ENCODE results near the gene RGS6.

RGS6 gene

GRCh38 chr14:72443256-72443655, 511.0 kb downstream of the RGS6 start:
- H3K9me3 Mint-ChIP-seq: no peaks in the 10 kb centered on the region
- H3K27me3 Mint-ChIP-seq: no peaks in the 10 kb centered on the region
- no peaks in the 10 kb centered on the region for H3K36me3 Mint-ChIP-seq
- no peak overlapping the region for H3K4me3 Mint-ChIP-seq
- no peak for ATAC-seq
- peak overlapping the region; percentile 78 for H3K27ac Mint-ChIP-seq
- H3K4me1 Mint-ChIP-seq: peaks cover 41% of the 10 kb centered on the region

DNA sequence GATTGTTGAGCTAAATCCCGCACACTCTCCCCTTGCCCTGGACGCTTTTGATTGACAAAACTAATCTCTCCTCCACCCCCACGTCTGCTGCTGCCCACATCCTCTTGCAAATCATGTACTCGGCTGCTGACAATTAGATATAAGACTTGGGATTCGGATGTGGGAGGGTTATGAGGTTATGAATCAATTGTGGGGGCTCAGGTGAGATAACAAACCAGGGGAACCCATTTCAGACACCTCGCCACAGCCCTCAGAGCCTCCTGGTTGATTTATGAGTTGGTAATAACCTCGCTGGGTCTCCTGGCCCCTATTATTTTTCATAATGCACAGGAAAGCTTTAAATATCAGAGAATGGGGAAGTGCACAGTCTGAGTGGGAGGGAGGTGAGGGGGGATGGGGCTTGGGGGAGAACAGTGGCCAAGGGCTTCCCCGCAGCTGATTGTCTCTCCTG, 511.8 kb downstream of the RGS6 start:
- H3K4me1 Mint-ChIP-seq: peaks cover 36% of the 10 kb centered on the region
- H3K27ac Mint-ChIP-seq: peak overlapping the region; percentile 78
- no peaks in the 10 kb centered on the region for H3K9me3 Mint-ChIP-seq
- no peaks in the 10 kb centered on the region for H3K36me3 Mint-ChIP-seq
- H3K4me3 Mint-ChIP-seq: peak overlapping the region; percentile 55
- peak; percentile 77 for ATAC-seq
- no peaks in the 10 kb centered on the region for H3K27me3 Mint-ChIP-seq

- Mint-ChIP-seq H3K36me3 (no peaks in the 10 kb centered on the region), H3K27ac (peak overlapping the region; percentile 78), H3K4me3 (no peak overlapping the region), H3K9me3 (no peaks in the 10 kb centered on the region), H3K27me3 (no peaks in the 10 kb centered on the region), H3K4me1 (peaks cover 29% of the 10 kb centered on the region)
- ATAC-seq: no peak
These were observed 512.5 kb downstream of the RGS6 start for GRCh38 chr14:72444701-72445100.

GRCh38 chr14:72448212-72448611, 516.0 kb downstream of the RGS6 start:
- peaks cover 38% of the 10 kb centered on the region for H3K4me1 Mint-ChIP-seq
- no peak for ATAC-seq
- no peaks in the 10 kb centered on the region for H3K36me3 Mint-ChIP-seq
- no peak overlapping the region for H3K4me3 Mint-ChIP-seq
- no peaks in the 10 kb centered on the region for H3K9me3 Mint-ChIP-seq
- H3K27me3 Mint-ChIP-seq: no peaks in the 10 kb centered on the region
- no peak overlapping the region for H3K27ac Mint-ChIP-seq

- no peaks in the 10 kb centered on the region for H3K27me3 Mint-ChIP-seq
- no peak for ATAC-seq
- no peak overlapping the region for H3K4me3 Mint-ChIP-seq
- no peaks in the 10 kb centered on the region for H3K9me3 Mint-ChIP-seq
- H3K36me3 Mint-ChIP-seq: no peaks in the 10 kb centered on the region
- H3K27ac Mint-ChIP-seq: peak overlapping the region; percentile 49
- peaks cover 21% of the 10 kb centered on the region for H3K4me1 Mint-ChIP-seq
These were observed 518.3 kb downstream of the RGS6 start for GRCh38 chr14:72450473-72451044.

DNA sequence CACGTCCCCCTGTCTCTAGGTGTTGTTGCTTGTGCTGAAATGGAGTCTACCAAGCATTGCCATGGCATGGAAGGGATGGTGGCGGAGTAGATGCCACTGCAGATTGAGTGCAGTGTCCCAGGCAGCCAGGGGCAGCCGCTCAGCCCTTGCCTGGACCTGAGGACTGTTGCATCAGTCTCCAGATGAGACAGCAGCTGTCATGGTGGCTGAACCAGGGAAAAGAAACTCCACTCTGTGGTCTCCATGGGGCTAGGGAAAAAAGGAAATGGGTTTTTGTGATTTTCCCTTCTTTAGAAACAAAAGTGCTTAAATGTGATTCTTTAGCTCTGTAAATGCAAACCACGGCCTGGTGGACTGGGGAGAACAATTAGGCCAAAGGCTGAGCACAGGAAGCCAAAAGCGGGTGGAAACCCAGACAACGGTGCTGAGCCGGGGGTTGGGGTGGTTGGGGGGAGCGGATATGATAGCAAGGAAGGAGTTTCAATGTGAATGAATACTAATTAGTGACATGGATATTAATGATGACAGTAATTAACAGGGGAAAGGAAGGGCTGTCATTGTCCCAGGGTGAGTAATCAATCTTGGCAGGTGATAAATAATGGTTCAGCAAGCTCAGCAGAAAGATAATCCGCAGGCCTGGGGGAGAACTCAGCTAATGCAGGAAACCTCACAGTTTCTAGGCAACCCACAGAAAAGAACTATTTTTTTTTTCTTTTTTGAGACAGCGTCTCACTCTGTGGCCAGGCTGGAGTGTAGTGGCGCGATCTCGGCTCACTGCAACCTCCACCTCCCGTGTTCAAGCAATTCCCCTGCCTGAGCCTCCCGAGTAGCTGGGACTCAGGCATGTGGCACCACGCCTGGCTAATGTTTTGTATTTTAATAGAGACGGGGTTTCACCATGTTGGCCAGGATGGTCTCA, 519.1 kb downstream of the RGS6 start:
- H3K36me3 Mint-ChIP-seq: no peaks in the 10 kb centered on the region
- H3K27me3 Mint-ChIP-seq: no peaks in the 10 kb centered on the region
- H3K4me1 Mint-ChIP-seq: peaks cover 21% of the 10 kb centered on the region
- H3K4me3 Mint-ChIP-seq: no peak overlapping the region
- ATAC-seq: peak; percentile 71
- H3K9me3 Mint-ChIP-seq: no peaks in the 10 kb centered on the region
- H3K27ac Mint-ChIP-seq: peak overlapping the region; percentile 49

DNA sequence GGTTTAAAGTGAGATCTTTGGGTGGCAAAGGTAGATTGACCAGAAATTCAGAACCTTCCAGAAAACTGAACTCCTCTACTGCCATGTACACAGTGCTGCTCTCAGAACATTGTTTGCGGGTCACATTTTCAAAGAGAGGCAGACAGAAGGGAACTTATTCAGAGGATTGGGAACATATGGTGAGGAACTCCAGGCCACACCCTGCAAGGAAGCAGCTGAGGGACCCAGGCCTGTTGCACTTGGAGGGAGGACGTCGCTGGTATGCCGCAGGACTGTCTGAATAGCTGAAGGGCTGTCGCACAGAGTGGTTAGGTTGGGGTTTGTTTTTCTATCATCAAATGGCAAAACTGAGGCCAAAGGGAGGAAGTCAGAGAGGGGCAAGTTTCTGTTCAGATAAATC, 520.5 kb downstream of the RGS6 start:
- H3K4me1 Mint-ChIP-seq: peaks cover 21% of the 10 kb centered on the region
- H3K4me3 Mint-ChIP-seq: no peak overlapping the region
- no peaks in the 10 kb centered on the region for H3K27me3 Mint-ChIP-seq
- H3K27ac Mint-ChIP-seq: no peak overlapping the region
- H3K36me3 Mint-ChIP-seq: no peaks in the 10 kb centered on the region
- no peak for ATAC-seq
- no peaks in the 10 kb centered on the region for H3K9me3 Mint-ChIP-seq

GRCh38 chr14:72454388-72455160, 522.3 kb downstream of the RGS6 start:
- H3K4me1 Mint-ChIP-seq: peaks cover 21% of the 10 kb centered on the region
- no peaks in the 10 kb centered on the region for H3K9me3 Mint-ChIP-seq
- no peak overlapping the region for H3K27ac Mint-ChIP-seq
- no peak for ATAC-seq
- H3K4me3 Mint-ChIP-seq: no peak overlapping the region
- no peaks in the 10 kb centered on the region for H3K36me3 Mint-ChIP-seq
- no peaks in the 10 kb centered on the region for H3K27me3 Mint-ChIP-seq

DNA sequence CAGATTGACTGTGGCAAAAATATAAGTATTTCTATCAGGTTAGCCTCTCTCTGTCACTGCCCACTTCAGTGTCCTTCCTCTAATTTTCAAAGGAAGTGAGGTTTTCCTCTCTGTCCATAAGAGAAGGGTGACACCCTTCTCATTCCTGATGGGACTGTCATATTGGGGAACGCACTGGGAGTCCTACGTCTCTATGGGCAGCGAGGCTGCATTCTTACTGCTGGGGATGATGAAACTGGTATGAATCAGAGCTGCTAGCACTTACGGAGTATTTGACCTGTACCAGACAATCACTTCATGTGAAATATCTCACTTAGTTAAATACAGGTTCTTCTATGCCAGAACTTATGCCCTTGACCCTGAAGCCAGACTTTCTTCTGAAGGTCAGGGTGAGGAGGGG, 525.4 kb downstream of the RGS6 start:
- Mint-ChIP-seq H3K9me3 (no peaks in the 10 kb centered on the region), H3K27me3 (no peaks in the 10 kb centered on the region), H3K36me3 (no peaks in the 10 kb centered on the region), H3K4me3 (no peak overlapping the region), H3K4me1 (no peaks in the 10 kb centered on the region), H3K27ac (no peak overlapping the region)
- ATAC-seq: no peak

DNA sequence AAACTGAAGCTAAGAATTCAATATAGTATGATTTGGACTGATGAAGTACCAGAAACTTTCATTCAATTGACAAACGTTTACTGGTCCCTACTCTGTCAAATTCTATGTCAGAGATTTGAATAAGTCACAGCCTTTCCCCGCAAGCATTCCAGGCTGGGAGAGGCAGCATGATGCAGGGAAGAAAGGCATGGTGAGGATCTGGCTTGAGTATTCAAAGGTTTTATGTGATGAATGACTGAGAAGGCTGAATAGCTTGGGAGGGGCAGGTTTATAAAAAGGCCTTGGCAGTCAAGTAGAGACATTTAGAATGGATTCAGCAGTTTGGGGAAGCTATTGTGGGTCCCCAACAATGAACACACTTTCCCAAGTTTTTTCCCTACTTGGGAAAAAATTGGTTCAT, 529.8 kb downstream of the RGS6 start:
- no peak overlapping the region for H3K27ac Mint-ChIP-seq
- H3K4me1 Mint-ChIP-seq: no peaks in the 10 kb centered on the region
- peaks cover 17% of the 10 kb centered on the region for H3K9me3 Mint-ChIP-seq
- H3K36me3 Mint-ChIP-seq: no peaks in the 10 kb centered on the region
- H3K27me3 Mint-ChIP-seq: peaks cover 6% of the 10 kb centered on the region
- no peak overlapping the region for H3K4me3 Mint-ChIP-seq
- ATAC-seq: no peak

- Mint-ChIP-seq H3K27me3 (peaks cover 6% of the 10 kb centered on the region), H3K4me3 (no peak overlapping the region), H3K27ac (no peak overlapping the region), H3K4me1 (no peaks in the 10 kb centered on the region), H3K9me3 (peaks cover 17% of the 10 kb centered on the region), H3K36me3 (no peaks in the 10 kb centered on the region)
- ATAC-seq: no peak
These were observed 531.1 kb downstream of the RGS6 start for GRCh38 chr14:72463291-72463866.

DNA sequence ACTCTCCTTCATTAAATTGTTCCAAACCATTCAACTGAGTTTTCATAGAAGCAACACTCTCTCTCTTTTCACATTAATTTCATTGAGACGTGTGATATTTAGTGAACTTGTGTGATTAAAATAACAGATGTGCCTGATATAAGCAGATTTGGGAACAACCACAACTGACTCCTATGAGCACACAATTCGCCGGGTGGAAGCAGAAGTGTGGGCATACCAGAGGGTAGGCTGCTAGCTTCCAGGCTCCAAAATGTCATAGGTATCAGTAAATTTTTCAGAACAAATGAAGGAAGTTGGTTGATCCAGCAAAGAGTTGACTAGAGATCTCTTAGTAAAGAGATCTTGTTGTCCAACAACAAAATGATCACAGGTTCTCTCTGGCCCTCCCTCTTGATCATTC, 532.0 kb downstream of the RGS6 start:
- H3K27ac Mint-ChIP-seq: no peak overlapping the region
- no peak for ATAC-seq
- H3K9me3 Mint-ChIP-seq: peaks cover 17% of the 10 kb centered on the region
- peaks cover 6% of the 10 kb centered on the region for H3K27me3 Mint-ChIP-seq
- no peaks in the 10 kb centered on the region for H3K4me1 Mint-ChIP-seq
- no peak overlapping the region for H3K4me3 Mint-ChIP-seq
- no peaks in the 10 kb centered on the region for H3K36me3 Mint-ChIP-seq

GRCh38 chr14:72466325-72466724, 534.1 kb downstream of the RGS6 start:
- Mint-ChIP-seq H3K4me3 (no peak overlapping the region), H3K27me3 (peaks cover 6% of the 10 kb centered on the region), H3K9me3 (peaks cover 17% of the 10 kb centered on the region), H3K27ac (no peak overlapping the region), H3K36me3 (no peaks in the 10 kb centered on the region), H3K4me1 (no peaks in the 10 kb centered on the region)
- ATAC-seq: no peak

DNA sequence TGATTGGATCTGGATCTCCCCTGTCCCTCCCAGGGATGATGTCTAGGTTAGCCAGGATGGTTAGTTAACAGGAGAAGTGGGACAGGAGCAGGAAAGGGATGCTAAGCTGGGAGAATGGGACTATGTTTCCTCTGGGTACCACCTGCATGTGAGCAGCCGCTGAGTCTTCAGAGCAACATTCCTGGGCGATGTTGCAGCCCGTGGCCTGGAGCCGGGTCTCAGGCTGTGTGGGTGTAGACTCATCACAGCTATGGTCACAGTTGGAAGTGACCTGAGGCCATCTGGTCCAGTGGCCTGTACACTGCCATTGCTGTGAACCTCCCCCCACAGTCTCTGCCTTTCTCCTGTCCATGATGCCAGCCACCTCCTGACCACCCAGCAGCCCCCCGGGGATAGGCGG, 539.1 kb downstream of the RGS6 start:
- ATAC-seq: no peak
- Mint-ChIP-seq H3K27me3 (no peaks in the 10 kb centered on the region), H3K4me1 (peaks cover 4% of the 10 kb centered on the region), H3K4me3 (no peak overlapping the region), H3K9me3 (peaks cover 3% of the 10 kb centered on the region), H3K36me3 (no peaks in the 10 kb centered on the region), H3K27ac (no peak overlapping the region)

GRCh38 chr14:72472845-72473244, 540.6 kb downstream of the RGS6 start:
- ATAC-seq: no peak
- H3K4me1 Mint-ChIP-seq: peaks cover 19% of the 10 kb centered on the region
- H3K27me3 Mint-ChIP-seq: no peaks in the 10 kb centered on the region
- no peaks in the 10 kb centered on the region for H3K9me3 Mint-ChIP-seq
- no peaks in the 10 kb centered on the region for H3K36me3 Mint-ChIP-seq
- H3K27ac Mint-ChIP-seq: no peak overlapping the region
- no peak overlapping the region for H3K4me3 Mint-ChIP-seq

Data from stimulated activated memory B cell treated with anti-CD40 and anti-IgM and Interleukin-4, amounts not matched to agents 10 μg/mL and 1 μg/mL and 100 μg/mL, for 72 hours (primary cell).